Keratinocyte (primary cell): ENCODE results near the gene KDF1. TPM values are rescaled to one million over a fixed set of nuclear protein-coding genes. Genes with fewer than 3 reads are reported as not detected.

ENCODE experiments used
- DNase-seq: peaks from one replicate; pipeline ENCODE4 v3.0.0-alpha.2; 2011; ENCODE audit warnings: low read depth, missing footprints, low spot score
- FAIRE-seq: peaks from 2 replicates; lab custom pipeline; 2011; peaks lifted over from hg19 to GRCh38; lab: Jason Lieb, UNC
- H2AFZ ChIP-seq: 2 replicates; pipeline ENCODE4 v1.6.0; 2012; ENCODE audit warnings: low read length, control low read depth, inconsistent platforms; ENCODE audit not compliant: control insufficient read depth
- H3K27ac ChIP-seq: 2 replicates; pipeline ENCODE4 v1.5.1; 2011; ENCODE audit warnings: low read length; ENCODE audit not compliant: control insufficient read depth, insufficient read depth
- H3K27me3 ChIP-seq: 3 replicates; pipeline ENCODE4 v1.6.0; 2011; ENCODE audit warnings: low read length; ENCODE audit not compliant: control insufficient read depth, insufficient read depth; ENCODE audit errors: extremely low read depth
- H3K36me3 ChIP-seq, 2 experiments: 2 replicates in 1 of 2; 3 replicates in 1 of 2; pipeline ENCODE4 v1.5.1; 2011; ENCODE audit warnings: low read length in 2 of 2, mild to moderate bottlenecking in 1 of 2; ENCODE audit not compliant: control insufficient read depth in 2 of 2, insufficient read depth in 2 of 2; ENCODE audit errors: extremely low read depth in 1 of 2
- H3K4me1 ChIP-seq: 3 replicates; pipeline ENCODE4 v1.5.1; 2011; ENCODE audit warnings: low read length; ENCODE audit not compliant: control insufficient read depth, insufficient read depth; ENCODE audit errors: extremely low read depth
- H3K4me2 ChIP-seq: 3 replicates; pipeline ENCODE4 v1.6.0; 2011; ENCODE audit warnings: low read depth, low read length; ENCODE audit not compliant: control insufficient read depth, insufficient read depth; ENCODE audit errors: extremely low read depth
- H3K4me3 ChIP-seq, 3 experiments: fragments of 200-600 bp in 1 of 3; sonication (generic) in 1 of 3; 2 replicates in 2 of 3; 3 replicates in 1 of 3; pipeline ENCODE4 v1.5.1; 2011 to 2016; ENCODE audit warnings: low read length in 3 of 3, mild to moderate bottlenecking in 3 of 3, control low read depth in 2 of 3, inconsistent platforms in 1 of 3, low read depth in 1 of 3, mixed read lengths in 1 of 3, mixed run types in 1 of 3, moderate library complexity in 1 of 3; ENCODE audit not compliant: control insufficient read depth in 2 of 3, insufficient read depth in 2 of 3; ENCODE audit errors: extremely low read depth in 1 of 3
- H3K79me2 ChIP-seq: 2 replicates; pipeline ENCODE4 v1.6.0; 2012; ENCODE audit warnings: low read length; ENCODE audit not compliant: control insufficient read depth, insufficient read depth
- H3K9ac ChIP-seq: 3 replicates; pipeline ENCODE4 v1.6.0; 2011; ENCODE audit warnings: low read length; ENCODE audit not compliant: control insufficient read depth, insufficient read depth; ENCODE audit errors: extremely low read depth
- H3K9me1 ChIP-seq: 3 replicates; pipeline ENCODE4 v1.6.0; 2011; ENCODE audit warnings: low read length; ENCODE audit not compliant: control insufficient read depth, insufficient read depth; ENCODE audit errors: extremely low read depth
- H3K9me3 ChIP-seq: 2 replicates; pipeline ENCODE4 v1.5.1; 2012; ENCODE audit warnings: low read depth, low read length; ENCODE audit not compliant: control insufficient read depth
- H4K20me1 ChIP-seq: 3 replicates; pipeline ENCODE4 v1.6.0; 2011; ENCODE audit warnings: low read length; ENCODE audit not compliant: control insufficient read depth, insufficient read depth; ENCODE audit errors: extremely low read depth
- CTCF ChIP-seq, 3 experiments: IDR thresholded peaks in 1 of 3; conservative IDR thresholded peaks in 1 of 3; optimal IDR thresholded peaks in 1 of 3; 2 replicates in 2 of 3; 3 replicates in 1 of 3; pipeline versions ENCODE3 to v1.5.1; 2011; ENCODE audit warnings: low read length in 3 of 3, mild to moderate bottlenecking in 3 of 3, moderate library complexity in 2 of 3, control low read depth in 1 of 3, inconsistent platforms in 1 of 3; ENCODE audit not compliant: insufficient read depth in 2 of 3; ENCODE audit errors: extremely low read depth in 1 of 3
- EZH2 ChIP-seq: IDR thresholded peaks from one replicate; pipeline ENCODE4 v1.6.1; 2012; ENCODE audit warnings: inconsistent platforms, mild to moderate bottlenecking, low read length, moderate library complexity
- dilution Hi-C: fragments of 300-500 bp; cut with MboI; formaldehyde crosslinking; loops from one replicate; pipeline ENCODE4 v1.7.0; 2020; ENCODE audit warnings: low sequenced_read_pairs; ENCODE audit not compliant: extremely low pct_ligation_motif_present
- polyA plus RNA-seq, 5 experiments: library from polyadenylated mRNA; depleted of rRNA in 3 of 5; stranded (reverse) in 3 of 5; stranded (forward) in 1 of 5; unstranded in 1 of 5; fragments of >200 nt; gene quantifications; 1 replicate in 1 of 5; 2 replicates in 3 of 5; 3 replicates in 1 of 5; pipeline versions ENCODE4 v1.2.1 to v1.2.3, GENCODE V29; 2011 to 2012; ENCODE audit warnings: missing spikeins in 2 of 5, low read depth in 1 of 5, low replicate concordance in 1 of 5

The KDF1 gene
- polyA plus RNA-seq, 1 donor (not counting 4 experiments of a cell fraction or from before 2014, with no cell fraction given), result 13.8 TPM

- Histone ChIP-seq H3K4me2 (no peak overlapping the region), H3K27me3 (no peaks in the 10 kb centered on the region), H3K4me3 (no peak overlapping the region), H3K27ac (no peak overlapping the region), H3K4me1 (peaks cover 63% of the 10 kb centered on the region), H4K20me1 (peaks cover 17% of the 10 kb centered on the region), H3K9ac (peak overlapping the region; percentile 35), H3K79me2 (peaks cover 55% of the 10 kb centered on the region), H2AFZ (no peak overlapping the region), H3K36me3 (peaks cover 11 to 38% of the 10 kb centered on the region in 2 experiments), H3K9me1 (peaks cover 7% of the 10 kb centered on the region), H3K9me3 (no peaks in the 10 kb centered on the region)
- dilution Hi-C loops, result no loop called here
- no peak for DNase-seq
- FAIRE-seq, result no peak
- TF ChIP-seq CTCF (optimal IDR thresholded peaks at IDR 0.05 in 1 of 3, IDR thresholded peaks at IDR 0.05 in 1 of 3, conservative IDR thresholded peaks at IDR 0.05 in 1 of 3; ENCODE audit: extremely low read depth in 1 of 3, insufficient read depth in 2 of 3, low read length in 3 of 3) (no peak), EZH2 (no peak)
Measured at GRCh38 chr1:27005648-27006496, 45.6 kb upstream of the KDF1 start.

- Histone ChIP-seq H4K20me1 (peaks cover 11% of the 10 kb centered on the region), H3K4me1 (peaks cover 63% of the 10 kb centered on the region), H2AFZ (no peak overlapping the region), H3K36me3 (peaks cover 11 to 39% of the 10 kb centered on the region in 2 experiments), H3K9ac (peak overlapping the region; percentile 35), H3K79me2 (peaks cover 48% of the 10 kb centered on the region), H3K4me2 (no peak overlapping the region), H3K4me3 (no peak overlapping the region), H3K27me3 (no peaks in the 10 kb centered on the region), H3K9me3 (no peaks in the 10 kb centered on the region), H3K9me1 (peaks cover 3% of the 10 kb centered on the region), H3K27ac (peak overlapping the region; percentile 6)
- no peak for FAIRE-seq
- no peak for DNase-seq
- no peak for TF ChIP-seq CTCF (optimal IDR thresholded peaks at IDR 0.05 in 1 of 3, IDR thresholded peaks at IDR 0.05 in 1 of 3, conservative IDR thresholded peaks at IDR 0.05 in 1 of 3; ENCODE audit: extremely low read depth in 1 of 3, insufficient read depth in 2 of 3, low read length in 3 of 3)
- TF ChIP-seq EZH2, result no peak
- dilution Hi-C loops, result no loop called here
Measured at GRCh38 chr1:27005166-27005530, 44.9 kb upstream of the KDF1 start.
